Prostate gland (tissue), 2 donors: ENCODE measurements around the gene DUS1L.

ENCODE experiments used
- POLR2A ChIP-seq: fragments of 450-650 bp; IDR thresholded peaks from one replicate; pipeline ENCODE4 v1.6.1; 2016; ENCODE audit warnings: antibody characterized with exemption, mild to moderate bottlenecking
- POLR2AphosphoS5 ChIP-seq: sonication (generic); formaldehyde crosslinking; IDR thresholded peaks from one replicate; pipeline ENCODE4 v1.6.1; 2017; ENCODE audit warnings: antibody characterized with exemption
- TF ChIP-seq, protein P1 (sequence below), 4 experiments: fragments of 200-600 bp in 2 of 4; fragments of 450-650 bp in 2 of 4; sonication (generic) in 2 of 4; IDR thresholded peaks; 1 replicate in 3 of 4; 2 replicates in 1 of 4; pipeline ENCODE4 v1.5.1; 2016 to 2019; ENCODE audit warnings: antibody characterized with exemption in 4 of 4, mild to moderate bottlenecking in 2 of 4, moderate library complexity in 2 of 4

DNA sequence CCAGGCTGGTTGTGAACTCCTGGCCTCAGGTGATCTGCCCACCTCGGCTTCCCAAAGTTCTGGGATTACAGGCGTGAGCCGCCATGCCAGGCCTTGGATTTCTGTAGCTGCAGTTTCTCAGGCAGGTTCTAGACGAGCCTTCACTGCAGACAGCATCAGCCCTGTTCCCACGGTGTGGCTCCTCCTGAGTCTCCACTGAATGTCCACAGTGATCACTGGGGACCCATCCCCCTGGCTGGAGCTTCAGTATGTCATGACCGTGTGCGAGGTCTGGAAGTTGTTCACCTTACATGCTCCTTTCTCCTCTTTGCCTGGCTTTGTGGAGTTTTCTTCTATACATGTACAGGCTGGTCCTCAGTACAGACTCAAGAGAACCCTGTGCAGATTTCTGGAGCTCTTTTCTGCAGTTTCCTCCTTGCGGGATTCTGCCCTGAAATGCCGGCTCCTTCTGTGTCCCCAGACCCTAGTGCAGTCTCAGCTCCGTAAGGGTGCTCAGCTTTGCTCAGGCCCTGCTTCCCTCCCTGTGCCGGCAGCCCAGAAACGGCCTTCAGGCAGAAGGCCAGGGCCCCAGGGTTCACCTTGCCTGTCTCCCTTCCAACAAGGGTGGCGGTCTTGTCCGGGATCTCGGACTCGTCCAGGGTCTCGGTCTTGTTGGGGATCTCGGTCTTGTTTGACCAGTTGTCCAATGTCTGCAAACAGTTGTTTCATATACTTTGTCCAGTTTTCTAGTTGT is 46.7 kb upstream of the DUS1L start:
- TF ChIP-seq, protein P1, sequence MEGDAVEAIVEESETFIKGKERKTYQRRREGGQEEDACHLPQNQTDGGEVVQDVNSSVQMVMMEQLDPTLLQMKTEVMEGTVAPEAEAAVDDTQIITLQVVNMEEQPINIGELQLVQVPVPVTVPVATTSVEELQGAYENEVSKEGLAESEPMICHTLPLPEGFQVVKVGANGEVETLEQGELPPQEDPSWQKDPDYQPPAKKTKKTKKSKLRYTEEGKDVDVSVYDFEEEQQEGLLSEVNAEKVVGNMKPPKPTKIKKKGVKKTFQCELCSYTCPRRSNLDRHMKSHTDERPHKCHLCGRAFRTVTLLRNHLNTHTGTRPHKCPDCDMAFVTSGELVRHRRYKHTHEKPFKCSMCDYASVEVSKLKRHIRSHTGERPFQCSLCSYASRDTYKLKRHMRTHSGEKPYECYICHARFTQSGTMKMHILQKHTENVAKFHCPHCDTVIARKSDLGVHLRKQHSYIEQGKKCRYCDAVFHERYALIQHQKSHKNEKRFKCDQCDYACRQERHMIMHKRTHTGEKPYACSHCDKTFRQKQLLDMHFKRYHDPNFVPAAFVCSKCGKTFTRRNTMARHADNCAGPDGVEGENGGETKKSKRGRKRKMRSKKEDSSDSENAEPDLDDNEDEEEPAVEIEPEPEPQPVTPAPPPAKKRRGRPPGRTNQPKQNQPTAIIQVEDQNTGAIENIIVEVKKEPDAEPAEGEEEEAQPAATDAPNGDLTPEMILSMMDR (IDR thresholded peaks at IDR 0.05), result no peak
- TF ChIP-seq POLR2AphosphoS5, result no peak
- no peak for TF ChIP-seq POLR2A
